SK-N-MC (cell line): ENCODE data around the gene ZNF862.

ENCODE experiments used
- EZH2 ChIP-seq: fragments of 200-600 bp; sonication (generic); IDR thresholded peaks from one replicate; pipeline ENCODE4 v1.6.1; 2017; ENCODE audit warnings: antibody characterized with exemption
- FOXP2 ChIP-seq: optimal IDR thresholded peaks from 2 replicates; pipeline ENCODE3; 2011; ENCODE audit warnings: mild to moderate bottlenecking, moderate library complexity; ENCODE audit not compliant: insufficient read depth; ENCODE audit errors: extremely low read length, control extremely low read depth
- POLR2AphosphoS5 ChIP-seq: IDR thresholded peaks from 2 replicates; pipeline ENCODE4 v1.6.1; 2012; ENCODE audit warnings: mild to moderate bottlenecking, low read depth, low read length, borderline replicate concordance

DNA sequence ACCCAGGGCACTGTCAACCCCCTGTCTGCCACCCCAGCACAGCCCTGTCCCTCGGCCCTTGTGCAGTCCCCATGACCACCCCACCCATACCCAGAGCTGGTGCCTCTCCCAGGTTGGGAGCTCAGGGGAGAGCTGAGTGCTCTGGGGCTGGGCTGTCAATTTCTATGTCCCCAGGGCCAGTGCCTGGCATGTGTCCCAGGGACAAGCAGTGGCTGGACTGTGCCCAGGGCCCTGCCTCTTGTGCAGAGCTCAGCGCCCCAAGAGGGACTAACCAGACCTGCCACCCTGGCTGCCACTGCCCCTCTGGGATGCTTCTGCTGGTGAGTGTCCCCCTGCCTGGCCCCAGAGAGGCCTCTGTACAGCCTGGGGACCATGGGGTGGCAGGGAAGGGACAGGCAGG is 29.0 kb upstream of the ZNF862 start:
- TF ChIP-seq EZH2 (no peak), POLR2AphosphoS5 (no peak), FOXP2 (no peak)
